GM12878 (cell line): ENCODE measurements around the gene AGBL5.

Experiments
- BCLAF1 ChIP-seq: fragments of 450-650 bp; IDR thresholded peaks from 2 replicates; pipeline ENCODE4 v1.6.1; 2017; ENCODE audit warnings: antibody characterized with exemption, mild to moderate bottlenecking, moderate library complexity
- IRF3 ChIP-seq: fragments of 450-650 bp; IDR thresholded peaks from 2 replicates; pipeline ENCODE4 v1.6.1; 2014; ENCODE audit warnings: mild to moderate bottlenecking
- ZNF24 ChIP-seq: fragments of 450-650 bp; IDR thresholded peaks from 2 replicates; pipeline ENCODE4 v1.6.1; 2017; ENCODE audit warnings: antibody characterized with exemption, mild to moderate bottlenecking
- ZNF274 ChIP-seq: IDR thresholded peaks from one replicate; pipeline ENCODE4 v1.8.0; 2011; ENCODE audit not compliant: insufficient read length, insufficient read depth
- TF ChIP-seq, protein P1 (sequence below), 3 experiments: IDR thresholded peaks in 2 of 3; conservative IDR thresholded peaks in 1 of 3; 2 replicates each; pipeline ENCODE4 v1.5.1; 2011; ENCODE audit warnings: low read depth in 3 of 3, low read length in 3 of 3, mild to moderate bottlenecking in 3 of 3, control low read depth in 2 of 3, moderate library complexity in 2 of 3, inconsistent platforms in 1 of 3, mixed read lengths in 1 of 3; ENCODE audit not compliant: control insufficient read depth in 2 of 3, insufficient read depth in 1 of 3; ENCODE audit errors: extremely low read depth in 1 of 3
- TF ChIP-seq, protein P2 (sequence below): fragments of 450-650 bp; IDR thresholded peaks from 2 replicates; pipeline ENCODE4 v1.6.1; 2017; ENCODE audit warnings: borderline replicate concordance
- TF ChIP-seq, protein P3 (sequence below): IDR thresholded peaks from 2 replicates; pipeline ENCODE4 v1.6.1; 2011; ENCODE audit warnings: low read depth, mild to moderate bottlenecking, low read length, moderate library complexity, borderline replicate concordance; ENCODE audit errors: extremely low read depth

- TF ChIP-seq IRF3, result no peak
- TF ChIP-seq BCLAF1, result no peak
- TF ChIP-seq, protein P1, sequence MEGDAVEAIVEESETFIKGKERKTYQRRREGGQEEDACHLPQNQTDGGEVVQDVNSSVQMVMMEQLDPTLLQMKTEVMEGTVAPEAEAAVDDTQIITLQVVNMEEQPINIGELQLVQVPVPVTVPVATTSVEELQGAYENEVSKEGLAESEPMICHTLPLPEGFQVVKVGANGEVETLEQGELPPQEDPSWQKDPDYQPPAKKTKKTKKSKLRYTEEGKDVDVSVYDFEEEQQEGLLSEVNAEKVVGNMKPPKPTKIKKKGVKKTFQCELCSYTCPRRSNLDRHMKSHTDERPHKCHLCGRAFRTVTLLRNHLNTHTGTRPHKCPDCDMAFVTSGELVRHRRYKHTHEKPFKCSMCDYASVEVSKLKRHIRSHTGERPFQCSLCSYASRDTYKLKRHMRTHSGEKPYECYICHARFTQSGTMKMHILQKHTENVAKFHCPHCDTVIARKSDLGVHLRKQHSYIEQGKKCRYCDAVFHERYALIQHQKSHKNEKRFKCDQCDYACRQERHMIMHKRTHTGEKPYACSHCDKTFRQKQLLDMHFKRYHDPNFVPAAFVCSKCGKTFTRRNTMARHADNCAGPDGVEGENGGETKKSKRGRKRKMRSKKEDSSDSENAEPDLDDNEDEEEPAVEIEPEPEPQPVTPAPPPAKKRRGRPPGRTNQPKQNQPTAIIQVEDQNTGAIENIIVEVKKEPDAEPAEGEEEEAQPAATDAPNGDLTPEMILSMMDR (IDR thresholded peaks at IDR 0.05 in 2 of 3, conservative IDR thresholded peaks at IDR 0.05 in 1 of 3; ENCODE audit: control insufficient read depth in 2 of 3, extremely low read depth in 1 of 3, insufficient read depth in 1 of 3, low read depth in 3 of 3, low read length in 3 of 3), result no peak
- TF ChIP-seq ZNF24, result no peak
- TF ChIP-seq ZNF274, result no peak
- TF ChIP-seq, protein P2, sequence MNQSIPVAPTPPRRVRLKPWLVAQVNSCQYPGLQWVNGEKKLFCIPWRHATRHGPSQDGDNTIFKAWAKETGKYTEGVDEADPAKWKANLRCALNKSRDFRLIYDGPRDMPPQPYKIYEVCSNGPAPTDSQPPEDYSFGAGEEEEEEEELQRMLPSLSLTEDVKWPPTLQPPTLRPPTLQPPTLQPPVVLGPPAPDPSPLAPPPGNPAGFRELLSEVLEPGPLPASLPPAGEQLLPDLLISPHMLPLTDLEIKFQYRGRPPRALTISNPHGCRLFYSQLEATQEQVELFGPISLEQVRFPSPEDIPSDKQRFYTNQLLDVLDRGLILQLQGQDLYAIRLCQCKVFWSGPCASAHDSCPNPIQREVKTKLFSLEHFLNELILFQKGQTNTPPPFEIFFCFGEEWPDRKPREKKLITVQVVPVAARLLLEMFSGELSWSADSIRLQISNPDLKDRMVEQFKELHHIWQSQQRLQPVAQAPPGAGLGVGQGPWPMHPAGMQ, result no peak
- TF ChIP-seq, protein P3, sequence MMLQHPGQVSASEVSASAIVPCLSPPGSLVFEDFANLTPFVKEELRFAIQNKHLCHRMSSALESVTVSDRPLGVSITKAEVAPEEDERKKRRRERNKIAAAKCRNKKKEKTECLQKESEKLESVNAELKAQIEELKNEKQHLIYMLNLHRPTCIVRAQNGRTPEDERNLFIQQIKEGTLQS, result no peak
These were observed 11.2 kb upstream of the AGBL5 start for GRCh38 chr2:27040282-27040681.
